HL-60/S4 treated with retinoic acid at 250 ng/mL for 4 days and 3 days (cell line): ENCODE measurements around the gene GSG1L2.

Experiments
- in situ Hi-C: fragments of 300-500 bp; cut with MboI; formaldehyde crosslinking; loops from 2 replicates; pipeline ENCODE4 v1.7.0; 2022; ENCODE audit warnings: low sequenced_read_pairs

GSG1L2 gene

DNA sequence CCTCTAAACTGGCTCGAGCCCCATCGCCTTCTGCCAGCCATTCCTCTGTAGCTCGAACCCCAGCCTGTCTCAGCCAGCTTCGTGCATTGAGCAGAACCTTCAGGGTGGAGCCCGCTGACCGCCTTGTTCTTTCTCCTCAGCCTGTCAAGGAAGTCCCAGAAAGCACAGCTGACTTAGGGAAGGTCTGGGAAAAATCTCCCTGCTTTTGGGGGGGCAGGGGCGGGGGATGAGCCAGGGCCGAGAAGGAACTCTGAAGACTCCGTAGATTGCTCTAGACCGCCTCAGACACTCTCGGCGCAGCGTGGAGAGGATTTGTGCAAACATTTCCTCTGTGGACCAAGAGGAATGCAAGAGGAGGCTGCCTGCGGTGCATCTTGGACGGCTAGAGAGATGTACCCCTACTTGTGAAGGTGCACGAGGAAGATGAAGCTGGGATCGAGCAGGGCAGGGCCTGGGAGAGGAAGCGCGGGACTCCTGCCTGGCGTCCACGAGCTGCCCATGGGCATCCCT, 3.8 kb upstream of the GSG1L2 start, which contains the start of gene GLP2R:
TSS of gene GLP2R (plus strand) at position 284 of the 510 bp plus-strand sequence. CDS start at position 424, 140 bp downstream.
- in situ Hi-C loops, result no loop called here

DNA sequence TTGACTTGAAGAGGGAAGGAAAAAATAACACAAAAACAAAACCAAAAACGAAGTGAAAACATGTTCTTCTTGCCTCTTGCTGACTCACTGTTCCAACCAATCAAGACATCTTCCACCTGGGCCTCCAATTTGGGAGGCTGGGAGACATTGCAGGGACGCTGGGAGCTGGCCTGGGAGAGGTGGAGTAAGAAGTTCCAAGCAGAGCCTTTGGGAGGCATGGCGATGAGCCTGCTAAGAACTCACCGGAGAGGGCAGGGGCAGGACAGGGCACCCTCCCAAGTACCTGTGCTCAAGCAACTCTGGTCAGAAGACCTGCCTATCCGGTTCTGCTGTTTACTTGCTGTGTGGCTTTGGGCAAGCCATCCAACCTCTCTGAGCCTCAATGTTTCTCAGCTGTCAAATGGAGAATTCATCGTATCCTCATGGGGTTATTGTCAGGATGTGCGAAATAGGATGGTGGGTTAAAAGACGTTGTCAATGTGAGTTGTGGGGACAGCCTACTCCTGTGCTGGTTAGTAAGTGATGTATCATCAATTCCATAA, 3.0 kb upstream of the GSG1L2 start:
- in situ Hi-C loops, result no loop called here

DNA sequence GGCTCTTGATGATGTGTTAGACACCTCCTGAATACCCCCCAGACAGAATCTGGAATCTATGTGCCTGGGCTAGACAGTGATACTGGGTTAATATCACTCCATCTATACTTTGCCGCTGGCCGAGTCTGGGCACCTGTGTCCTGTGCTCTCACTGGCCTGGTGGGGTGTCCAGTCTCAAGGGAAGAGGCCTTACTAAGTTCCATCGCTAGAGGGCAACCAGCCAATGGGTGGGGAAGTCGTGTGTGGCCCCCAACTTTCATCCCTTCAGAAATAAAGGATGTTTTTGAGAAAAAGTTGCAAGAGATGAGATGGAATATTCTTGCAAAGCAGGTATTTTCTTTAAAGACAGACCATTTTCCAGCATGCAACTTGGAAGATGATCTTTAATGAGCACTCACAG, 2.2 kb upstream of the GSG1L2 start:
- in situ Hi-C loops, result no loop called here

DNA sequence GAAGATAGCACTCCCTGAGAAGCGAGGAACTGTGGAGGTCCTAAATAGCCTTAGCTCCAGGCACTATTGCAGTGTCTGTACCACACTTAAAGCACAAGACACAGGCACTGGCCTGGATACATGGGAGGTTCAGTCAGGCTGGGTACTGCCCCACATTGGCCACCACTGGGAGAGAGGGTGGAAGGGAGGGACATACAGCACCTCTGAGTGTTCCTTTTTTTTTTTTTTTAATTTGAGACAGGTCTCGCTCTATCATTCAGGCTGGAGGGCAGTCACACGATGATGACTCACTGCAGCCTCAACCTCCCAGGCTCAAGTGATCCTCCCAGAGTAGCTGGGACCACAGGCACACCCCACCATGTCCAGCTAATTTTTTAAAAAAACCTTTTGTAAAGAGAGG, 1.4 kb downstream of the GSG1L2 start:
- in situ Hi-C loops, result no loop called here

DNA sequence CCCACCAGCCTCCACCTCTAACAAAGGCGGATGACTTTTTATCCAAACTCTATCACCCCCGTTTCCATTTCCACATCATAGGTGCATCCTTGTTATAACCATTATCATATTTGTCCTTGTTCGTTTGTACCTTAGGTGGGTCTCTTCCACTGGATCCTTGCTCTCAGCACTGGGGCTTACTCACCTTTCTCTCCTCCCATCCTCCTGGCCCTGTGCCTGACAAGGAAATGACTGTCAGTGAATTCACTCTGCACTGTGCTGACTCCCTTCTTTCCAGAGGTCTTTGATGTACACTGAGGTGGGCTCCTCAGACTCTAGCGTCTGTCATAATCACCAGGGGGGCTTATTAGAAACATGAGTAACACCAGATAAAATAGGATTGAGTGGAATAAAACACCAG, 3.1 kb downstream of the GSG1L2 start:
- in situ Hi-C loops, result no loop called here

DNA sequence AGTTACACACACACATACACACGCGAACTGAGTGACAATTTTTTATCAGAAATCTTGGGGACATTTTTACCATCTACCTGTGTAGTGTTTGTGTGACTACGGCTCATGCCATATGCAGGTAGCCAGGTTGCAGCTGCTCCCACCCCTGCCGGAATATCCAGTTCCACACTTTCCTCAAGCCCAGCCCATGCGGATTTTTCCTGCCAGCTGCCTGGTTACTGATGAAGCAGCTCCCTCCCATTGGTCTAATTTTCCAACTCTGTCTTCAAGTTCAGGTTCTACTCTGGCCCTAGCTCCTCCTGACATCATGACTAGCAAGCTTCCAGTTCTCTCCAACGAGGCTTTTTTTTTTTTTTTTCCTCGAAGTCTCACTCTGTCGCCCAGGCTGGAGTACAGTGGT, 4.8 kb downstream of the GSG1L2 start:
- in situ Hi-C loops, result no loop called here

DNA sequence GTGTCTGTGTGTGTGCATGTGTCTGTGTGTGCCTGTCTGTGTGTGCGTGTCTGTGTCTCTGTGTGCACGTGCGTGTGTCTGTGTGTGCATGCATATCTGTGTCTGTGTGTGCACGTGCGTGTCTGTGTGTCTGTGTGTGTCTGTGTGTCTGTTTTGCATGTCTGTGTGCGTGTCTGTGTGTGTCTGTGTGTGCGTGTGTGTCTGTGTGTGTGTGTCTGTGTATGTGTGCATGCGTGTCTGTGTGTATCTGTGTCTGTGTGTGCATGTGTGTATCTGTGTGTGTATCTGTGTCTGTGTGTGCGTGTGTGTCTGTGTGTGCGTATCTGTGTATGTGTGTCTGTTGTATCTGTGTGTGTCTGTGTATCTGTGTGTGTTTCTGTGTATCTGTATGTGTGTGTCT, 5.4 kb downstream of the GSG1L2 start:
- in situ Hi-C loops, result no loop called here

DNA sequence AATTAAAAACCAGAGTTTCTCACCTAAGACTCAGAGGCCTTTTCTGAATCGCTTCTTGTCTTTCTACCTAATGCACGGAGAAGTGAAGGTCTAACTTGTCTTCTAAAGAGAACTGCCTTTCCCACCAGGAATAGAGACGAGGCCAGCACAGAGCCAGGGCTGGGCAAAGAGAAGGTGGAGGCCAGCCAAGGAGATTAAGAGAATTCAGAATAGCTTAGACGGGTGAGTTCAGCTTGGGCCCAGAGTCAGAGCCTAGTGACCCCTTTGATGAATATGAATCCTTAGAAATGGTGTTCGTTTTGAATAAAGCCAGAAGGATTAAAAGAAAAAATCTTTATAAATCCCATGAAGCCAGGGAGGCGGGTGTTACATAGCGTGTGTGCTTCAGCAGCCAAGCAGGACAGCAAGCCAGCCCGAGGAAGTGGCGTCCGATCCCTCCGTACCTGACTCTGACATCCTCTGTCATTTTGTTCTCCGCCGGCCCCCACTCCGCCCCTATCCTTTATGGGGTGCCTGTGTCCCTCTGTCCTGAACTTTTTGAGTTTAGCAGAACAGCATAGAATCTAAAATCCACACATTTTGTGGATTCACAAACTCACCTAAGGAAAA, 7.4 kb downstream of the GSG1L2 start:
- in situ Hi-C loops, result no loop called here

DNA sequence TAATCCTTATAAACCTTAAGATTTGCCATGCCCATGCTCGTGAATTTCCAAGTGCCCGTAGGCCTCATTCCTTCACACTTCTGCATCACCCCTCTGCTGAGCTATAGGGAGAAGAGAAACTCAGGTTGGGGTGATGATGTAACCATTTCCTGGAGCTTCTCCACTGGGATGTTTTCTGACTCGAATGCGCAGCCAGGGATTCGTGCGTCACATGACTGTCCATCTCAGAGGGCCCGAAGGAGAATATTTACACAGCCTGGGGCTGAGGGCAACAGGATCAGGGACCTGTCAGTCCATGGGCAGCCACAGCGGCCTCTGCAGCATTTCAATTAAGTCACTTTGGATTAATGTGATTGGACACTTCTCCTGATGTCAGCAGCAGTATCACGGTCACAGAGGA, 8.7 kb downstream of the GSG1L2 start:
- in situ Hi-C loops, result no loop called here

DNA sequence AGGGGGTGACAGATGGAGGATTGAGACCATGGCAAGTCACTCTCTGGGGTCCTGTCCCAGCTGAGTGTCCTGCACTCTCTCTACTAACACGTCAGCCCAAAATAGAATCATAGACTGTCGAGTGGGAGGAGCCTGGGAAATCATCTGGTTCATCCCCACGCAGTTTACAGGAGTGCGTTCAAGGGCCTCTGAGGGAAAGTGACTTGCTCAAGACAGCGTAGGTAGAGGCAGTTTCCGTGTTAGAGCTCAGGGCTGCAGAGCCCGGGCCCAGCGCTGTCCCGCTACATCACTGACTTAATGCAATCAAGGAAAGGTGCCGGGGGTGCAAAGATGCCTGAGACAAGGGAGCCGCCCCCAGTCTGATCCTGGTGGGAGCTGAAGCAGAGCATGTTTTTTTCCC, 10.3 kb downstream of the GSG1L2 start:
- in situ Hi-C loops, result no loop called here

DNA sequence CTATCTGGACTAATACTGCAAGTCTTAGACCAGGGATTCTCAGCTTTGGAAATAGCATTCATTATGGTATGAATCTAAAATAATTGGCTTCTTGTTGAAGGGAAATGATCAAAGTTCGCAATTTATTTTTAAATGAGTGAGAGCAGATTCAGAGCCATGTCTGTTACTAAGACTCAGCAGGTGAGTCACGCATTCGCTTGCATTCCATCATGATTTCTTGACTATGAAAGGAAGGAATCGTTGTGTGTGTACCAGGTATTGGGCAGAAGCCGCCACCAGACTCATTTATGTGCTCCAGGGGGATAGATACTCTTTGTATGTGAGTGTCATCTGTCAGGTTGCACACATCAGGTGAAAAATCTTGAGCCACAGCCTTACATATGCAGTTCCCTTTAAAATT, 10.8 kb downstream of the GSG1L2 start:
- in situ Hi-C loops, result no loop called here

DNA sequence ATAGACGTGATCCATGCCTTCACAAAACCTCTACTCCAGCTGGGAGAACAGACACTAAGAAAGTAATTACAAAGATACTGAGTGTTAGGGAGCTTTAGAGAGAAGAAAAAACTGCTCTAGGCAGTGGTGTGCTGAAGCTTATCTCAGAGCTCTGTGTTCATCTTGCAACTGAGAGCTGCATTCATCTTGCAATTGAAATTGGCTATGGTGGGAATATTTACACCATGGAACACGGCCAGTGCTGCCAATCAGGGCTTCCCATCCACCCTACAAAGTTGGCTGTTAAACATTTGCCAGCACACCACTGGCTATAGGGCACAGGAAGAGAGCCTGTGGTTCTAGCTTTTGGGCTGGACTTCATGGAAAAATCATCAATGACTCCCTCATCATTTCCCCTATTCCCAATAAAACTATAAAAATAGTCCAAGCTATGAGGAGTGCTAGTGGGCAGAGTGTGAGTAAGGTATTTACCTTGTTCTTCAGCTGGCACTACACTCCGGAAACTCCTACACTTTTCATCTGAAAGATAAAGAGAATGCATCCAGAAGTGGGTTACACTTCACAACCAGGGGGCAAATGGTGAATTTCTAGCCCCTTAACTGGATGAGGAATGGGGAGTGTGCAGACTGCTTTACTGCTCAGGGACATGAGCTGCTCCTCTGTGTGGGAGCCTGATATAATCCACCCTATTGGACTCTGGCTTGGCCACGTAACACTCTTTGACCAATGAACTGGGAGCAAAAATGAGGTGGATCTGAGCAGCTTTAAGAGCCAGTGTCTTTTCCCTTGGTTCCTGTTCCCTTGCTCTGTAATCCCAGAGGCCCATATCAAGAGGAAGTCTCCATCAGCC, 11.6 kb downstream of the GSG1L2 start:
- in situ Hi-C loops, result no loop called here

DNA sequence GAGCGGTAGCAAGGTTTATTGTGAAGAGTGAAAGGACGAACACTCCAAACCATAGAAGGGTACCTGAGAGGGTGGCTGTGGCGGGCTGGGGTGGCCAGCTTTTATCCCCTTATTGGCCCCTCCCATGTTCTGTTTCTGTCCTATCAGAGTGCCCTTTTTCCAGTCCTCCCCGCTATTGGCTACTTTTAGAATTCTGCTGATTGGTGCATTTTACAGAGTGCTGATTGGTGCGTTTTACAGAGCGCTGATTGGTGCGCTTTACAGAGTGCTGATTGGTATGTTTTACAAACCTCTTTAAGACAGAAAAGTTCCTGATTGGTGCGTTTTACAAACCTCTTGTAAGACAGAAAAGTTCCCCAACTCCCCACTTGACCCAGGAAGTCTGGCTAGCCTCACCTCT, 12.5 kb downstream of the GSG1L2 start:
- in situ Hi-C loops, result no loop called here

DNA sequence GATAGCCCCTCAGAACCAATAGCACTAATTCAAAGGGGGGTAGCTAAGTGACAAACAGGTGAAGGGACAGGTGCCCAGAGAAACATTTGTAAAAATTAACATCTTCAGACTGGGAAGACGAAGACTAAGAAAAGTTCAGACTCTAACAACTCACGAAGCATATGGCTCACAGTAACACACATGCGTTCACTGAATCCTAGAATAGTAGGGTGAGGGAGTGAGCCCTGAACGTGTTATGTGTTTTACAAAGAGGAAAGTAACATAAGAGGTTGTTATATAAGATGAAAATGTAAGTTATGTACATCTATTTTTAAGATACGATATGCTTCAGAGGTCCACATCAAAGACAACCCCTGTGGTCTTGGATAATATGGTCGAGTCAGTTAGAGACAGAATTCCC, 15.2 kb downstream of the GSG1L2 start:
- in situ Hi-C loops, result no loop called here

DNA sequence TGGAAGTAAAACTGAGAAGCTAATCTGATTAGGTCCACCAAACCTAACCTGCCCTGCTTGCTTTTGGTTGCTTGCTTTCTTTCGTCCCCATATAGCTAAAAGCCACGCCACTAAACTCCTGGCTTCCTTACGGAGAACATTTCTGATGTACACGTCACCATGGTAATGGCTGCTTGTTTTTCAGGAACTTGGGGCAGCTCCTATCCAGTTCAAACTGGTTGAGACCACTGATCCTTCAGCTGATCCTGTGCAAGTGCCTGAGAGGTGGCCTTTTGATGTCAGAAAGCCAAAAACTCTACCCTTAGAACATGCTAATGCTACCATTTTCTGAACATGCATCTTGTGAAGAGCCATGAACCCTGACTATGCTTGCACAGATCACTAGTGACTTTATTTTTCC, 16.1 kb downstream of the GSG1L2 start:
- in situ Hi-C loops, result no loop called here

DNA sequence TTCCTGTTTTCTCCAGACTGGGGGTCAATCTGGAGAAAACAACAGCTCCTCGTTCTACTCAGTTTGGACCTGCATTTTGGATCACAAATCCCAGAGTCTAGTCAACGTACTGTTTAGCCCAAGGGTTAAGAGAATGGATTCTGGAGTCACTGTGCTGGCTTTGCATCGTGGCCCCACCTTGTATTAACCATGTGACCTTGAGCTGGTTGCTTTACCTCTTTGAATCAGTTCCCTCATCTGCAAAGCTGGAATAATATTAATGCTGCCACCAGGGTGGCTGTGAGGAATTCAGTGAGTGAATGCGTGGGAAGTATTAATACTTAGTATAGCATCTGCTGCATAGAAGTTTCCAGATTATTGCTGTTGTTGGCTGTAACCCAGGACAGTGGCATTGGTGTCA, 19.2 kb downstream of the GSG1L2 start:
- in situ Hi-C loops, result no loop called here

DNA sequence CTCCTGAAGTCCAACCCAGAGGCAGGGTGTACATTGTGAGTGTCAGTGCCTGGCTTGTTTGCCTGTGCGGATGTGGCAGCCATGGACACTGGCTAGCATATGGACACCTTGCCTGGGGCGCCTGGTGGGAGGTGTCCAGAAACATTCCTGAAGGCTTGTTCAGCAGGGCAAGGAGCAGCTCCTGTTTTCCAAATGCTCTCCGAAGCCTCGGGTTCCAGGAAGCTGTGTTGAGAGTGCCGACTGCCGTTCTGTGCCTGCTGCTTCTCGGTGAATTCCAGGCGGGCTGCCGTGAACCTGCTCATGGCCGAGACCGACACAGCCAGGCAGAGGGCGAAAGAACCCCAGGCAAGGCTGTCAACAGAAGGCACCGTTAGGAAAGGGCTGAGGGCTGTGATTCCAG, 19.6 kb downstream of the GSG1L2 start:
- in situ Hi-C loops, result no loop called here

DNA sequence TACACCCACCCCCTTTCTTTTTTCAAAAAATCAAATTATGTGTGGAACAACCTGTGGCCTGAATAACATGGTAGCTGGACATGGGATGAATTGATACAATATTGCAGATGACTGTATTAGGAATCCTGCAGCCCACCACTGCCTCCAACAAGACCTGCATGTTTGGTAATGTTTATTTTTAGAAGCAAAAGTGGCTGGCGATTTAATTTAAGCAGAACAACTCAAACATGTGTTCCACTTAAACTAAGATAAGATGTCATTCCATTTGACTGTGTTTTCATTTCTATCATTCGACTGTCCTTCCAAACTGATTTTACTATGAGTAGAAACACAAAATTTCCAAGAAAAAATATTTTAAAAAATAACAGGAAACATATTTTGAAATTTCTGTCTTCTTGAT, 20.4 kb downstream of the GSG1L2 start:
- in situ Hi-C loops, result no loop called here

DNA sequence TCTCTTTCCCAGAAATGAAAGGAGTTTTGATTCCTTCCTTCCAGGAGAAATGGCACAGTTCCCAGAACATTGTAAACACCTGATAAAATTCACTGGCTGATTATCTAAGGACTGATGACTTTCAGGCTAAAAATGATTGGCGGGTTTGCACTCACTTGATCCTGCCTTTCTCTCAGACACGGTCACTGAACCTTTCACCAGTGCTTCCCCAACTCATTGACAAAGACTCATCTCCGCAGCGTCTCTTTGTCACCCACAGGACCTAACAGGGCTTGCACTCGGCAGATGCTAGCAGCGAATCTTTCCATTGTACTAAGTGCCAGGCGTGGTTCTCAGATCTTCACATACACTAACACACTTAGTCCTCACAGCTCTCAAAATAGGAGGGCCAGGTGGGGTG, 23.2 kb downstream of the GSG1L2 start:
- in situ Hi-C loops, result no loop called here

DNA sequence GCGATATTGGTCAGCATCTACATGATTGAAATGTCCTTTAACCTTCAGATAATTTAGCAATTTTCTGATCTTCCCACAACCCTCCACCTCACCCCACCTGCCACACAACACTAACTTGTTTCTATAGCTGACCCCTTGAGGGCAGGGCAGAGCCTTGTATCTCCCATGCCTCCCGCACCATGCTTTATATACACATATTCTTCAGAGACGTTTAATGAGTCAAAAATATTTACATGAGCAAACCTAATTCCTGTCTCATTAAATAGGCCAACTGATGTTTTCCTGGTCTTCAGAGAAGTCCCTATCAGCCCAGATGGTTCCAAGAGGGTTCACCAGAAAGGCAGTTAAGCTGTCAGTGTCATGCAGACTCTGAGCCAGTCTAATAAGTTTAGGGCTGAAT, 23.9 kb downstream of the GSG1L2 start:
- in situ Hi-C loops, result no loop called here

DNA sequence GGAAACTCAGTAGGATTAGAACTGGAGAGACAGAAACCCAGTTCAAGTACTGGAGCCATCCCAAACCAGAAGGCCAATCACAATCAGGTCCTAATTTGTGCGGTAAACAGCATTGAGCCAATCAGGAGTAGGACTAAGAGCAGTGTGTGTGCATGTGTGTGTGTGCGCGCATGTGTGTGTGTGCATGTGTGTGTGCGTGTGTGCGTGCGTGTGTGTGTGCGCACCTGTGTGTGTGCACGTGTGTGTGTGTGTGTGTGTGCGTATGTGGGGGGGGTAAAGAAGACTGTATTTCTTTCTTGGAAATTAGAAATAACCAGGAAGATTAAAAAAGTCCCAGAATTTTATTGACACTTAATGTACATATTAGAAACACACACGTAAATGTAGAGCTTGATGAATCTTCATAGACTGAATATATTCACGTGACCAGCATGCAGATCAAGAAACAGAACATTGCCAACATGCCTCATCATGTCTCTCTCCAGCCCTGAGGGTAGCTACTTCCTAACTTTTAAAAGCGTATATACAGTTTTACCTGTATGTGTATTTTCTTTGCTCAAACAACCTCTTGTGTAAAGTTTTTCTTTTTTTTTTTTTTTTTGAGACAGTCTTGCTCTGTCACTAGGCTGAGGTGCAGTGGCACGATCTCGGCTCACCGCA, 29.6 kb downstream of the GSG1L2 start:
- in situ Hi-C loops, result no loop called here
